ENCODE results near the gene ZNF836.
A peak's percentile ranks its signal among the peaks of the same experiment; 100 is the strongest.

ZNF836 gene

GRCh38 chr19:52188822-52189734 is 17.7 kb upstream of the ZNF836 start:
- DNase-seq (ENCODE audit: low read depth): no peak

GRCh38 chr19:52187407-52187806 is 16.0 kb upstream of the ZNF836 start:
- no peak for DNase-seq (ENCODE audit: low read depth)

GRCh38 chr19:52176574-52176973 is 5.2 kb upstream of the ZNF836 start:
- DNase-seq (ENCODE audit: low read depth): no peak

GRCh38 chr19:52172347-52172746 is 926 bp upstream of the ZNF836 start:
- DNase-seq (ENCODE audit: low read depth): no peak

- DNase-seq (ENCODE audit: low read depth): no peak
Measured at GRCh38 chr19:52170863-52171320, 529 bp downstream of the ZNF836 start.

- no peak for DNase-seq (ENCODE audit: low read depth)
Measured at GRCh38 chr19:52170304-52170703, 1.1 kb downstream of the ZNF836 start.

- no peak for DNase-seq (ENCODE audit: low read depth)
Measured at GRCh38 chr19:52155596-52156359, 15.6 kb downstream of the ZNF836 start.

- no peak for DNase-seq (ENCODE audit: low read depth)
Measured at GRCh38 chr19:52148256-52148655, 23.2 kb downstream of the ZNF836 start.

- no peak for DNase-seq (ENCODE audit: low read depth)
Measured at GRCh38 chr19:52142001-52142595, 29.3 kb downstream of the ZNF836 start.

GRCh38 chr19:52141203-52141602 is 30.2 kb downstream of the ZNF836 start:
- no peak for DNase-seq (ENCODE audit: low read depth)

- DNase-seq (ENCODE audit: low read depth): no peak
Measured at GRCh38 chr19:52140032-52140710, 31.2 kb downstream of the ZNF836 start.

GRCh38 chr19:52139252-52140031 is 32.0 kb downstream of the ZNF836 start, which contains the start of gene ZNF616:
TSS of gene ZNF616 (minus strand) at chr19:52139938. CDS start at chr19:52130512, 9,426 bp downstream.
- DNase-seq (ENCODE audit: low read depth): peak; percentile 97

- no peak for DNase-seq (ENCODE audit: low read depth)
Measured at GRCh38 chr19:52138983-52139251, 32.5 kb downstream of the ZNF836 start.

- peak; percentile 11 for DNase-seq (ENCODE audit: low read depth)
Measured at GRCh38 chr19:52138278-52138982, 33.0 kb downstream of the ZNF836 start.

- DNase-seq (ENCODE audit: low read depth): no peak
Measured at GRCh38 chr19:52120286-52120685, 51.1 kb downstream of the ZNF836 start.

- DNase-seq (ENCODE audit: low read depth): no peak
Measured at GRCh38 chr19:52115526-52116053, 55.8 kb downstream of the ZNF836 start.

GRCh38 chr19:52114691-52115090 is 56.7 kb downstream of the ZNF836 start:
- DNase-seq (ENCODE audit: low read depth): no peak

- DNase-seq (ENCODE audit: low read depth): no peak
Measured at GRCh38 chr19:52112624-52113023, 58.8 kb downstream of the ZNF836 start.

GRCh38 chr19:52110780-52111179 is 60.6 kb downstream of the ZNF836 start:
- DNase-seq (ENCODE audit: low read depth): no peak
